Stimulated activated CD8-positive, alpha-beta memory T cell treated with anti-CD3 and anti-CD28 coated beads, Interleukin-7, amount 100 ng/mL, for 24 hours (primary cell): ENCODE results near the gene PPP2R3B.
"Not testable (repeated sequence)": the region's sequence is repeated elsewhere in the genome, so short reads cannot be mapped to it uniquely, and the experiment has no call there.

Experiments used
- DNase-seq: peaks from one replicate; pipeline ENCODE4 v3.0.0-alpha.2; 2020; ENCODE audit warnings: low read depth

The PPP2R3B gene

GRCh38 chrX:337331-337831 is 49.3 kb downstream of the PPP2R3B start:
- no peak for DNase-seq

GRCh38 chrX:336227-336626 is 50.5 kb downstream of the PPP2R3B start:
- DNase-seq, result no peak

DNA sequence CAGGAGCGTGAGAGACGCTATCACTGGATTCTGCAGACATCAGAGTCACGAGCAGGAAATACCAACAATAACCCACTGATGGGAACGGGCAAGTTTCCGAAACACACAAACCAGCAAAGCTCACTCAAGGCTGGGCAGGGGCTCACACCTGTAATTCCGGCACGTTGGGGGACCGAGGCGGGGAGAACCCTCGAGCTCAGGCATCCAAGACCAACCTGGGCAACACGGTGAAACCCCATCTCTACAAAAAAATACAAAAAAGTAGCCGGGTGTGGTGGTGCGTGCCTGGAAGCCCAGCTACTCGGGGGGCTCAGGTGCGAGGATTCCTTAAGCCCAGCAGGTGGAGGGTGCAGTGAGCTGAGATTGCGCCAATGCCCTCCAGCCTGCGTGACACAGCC is 51.0 kb downstream of the PPP2R3B start:
- DNase-seq, result no peak

GRCh38 chrX:334971-335757 is 51.5 kb downstream of the PPP2R3B start:
- DNase-seq, result no peak

DNA sequence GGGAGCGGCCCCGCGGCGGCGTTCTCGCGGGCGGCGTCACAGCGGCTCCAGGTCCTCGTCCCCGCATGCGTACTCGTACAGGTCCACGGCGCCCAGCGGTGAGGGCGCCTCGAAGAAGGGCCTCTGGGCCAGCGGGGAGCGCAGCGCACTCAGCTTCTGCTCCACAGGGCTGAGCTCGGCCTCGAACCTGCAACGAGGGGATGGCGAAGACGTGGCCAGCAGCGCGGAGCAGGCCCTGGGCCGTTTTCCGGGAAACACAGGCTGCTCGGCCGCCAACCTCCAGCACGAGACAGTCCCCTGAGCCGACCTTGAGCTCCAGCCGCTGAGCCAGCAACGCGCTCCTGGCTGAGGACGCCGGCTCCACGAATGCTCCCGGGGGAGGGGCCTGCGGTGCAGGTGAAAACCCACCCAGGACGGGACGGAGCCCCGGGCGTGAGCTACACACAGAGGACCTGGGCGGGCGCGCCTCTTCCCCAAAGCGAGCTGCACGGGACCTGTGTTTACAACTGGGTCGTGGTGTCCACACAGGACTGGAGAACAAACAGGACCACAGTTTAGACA is 52.3 kb downstream of the PPP2R3B start:
- no peak for DNase-seq

DNA sequence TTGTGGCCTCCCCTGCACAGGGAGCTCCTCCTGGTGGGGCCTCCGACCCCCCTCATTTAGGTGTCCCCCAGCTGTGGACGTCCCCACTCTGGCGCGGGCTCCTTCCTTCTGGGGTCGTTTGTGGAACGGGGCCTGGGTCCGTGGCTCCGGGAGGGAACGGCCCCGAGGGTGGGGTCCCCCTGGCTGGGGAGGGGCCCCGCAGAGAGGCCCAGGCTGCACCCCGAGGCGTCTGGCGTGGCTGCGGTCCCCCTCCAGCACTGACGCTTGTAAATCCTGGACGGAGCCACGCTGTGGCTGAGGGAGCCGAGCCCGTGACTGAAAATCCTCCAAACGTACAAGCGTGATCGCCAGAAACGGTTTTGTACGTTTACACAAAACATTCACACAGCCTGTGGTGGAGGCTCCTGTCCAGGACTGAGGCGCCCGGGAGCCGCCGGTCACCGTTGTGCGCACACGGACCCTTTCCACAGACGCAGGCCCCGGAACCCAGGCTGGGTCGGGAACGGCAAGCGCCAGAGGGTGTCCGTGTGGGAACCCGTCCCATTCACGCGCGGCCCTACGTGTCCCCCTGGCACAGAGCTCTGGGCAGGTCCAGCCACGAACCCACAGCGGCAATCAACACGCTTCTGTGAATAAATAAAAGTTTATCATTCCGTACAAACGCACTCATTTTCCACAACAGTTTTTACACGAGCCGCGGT is 52.9 kb downstream of the PPP2R3B start:
- DNase-seq, result no peak

DNA sequence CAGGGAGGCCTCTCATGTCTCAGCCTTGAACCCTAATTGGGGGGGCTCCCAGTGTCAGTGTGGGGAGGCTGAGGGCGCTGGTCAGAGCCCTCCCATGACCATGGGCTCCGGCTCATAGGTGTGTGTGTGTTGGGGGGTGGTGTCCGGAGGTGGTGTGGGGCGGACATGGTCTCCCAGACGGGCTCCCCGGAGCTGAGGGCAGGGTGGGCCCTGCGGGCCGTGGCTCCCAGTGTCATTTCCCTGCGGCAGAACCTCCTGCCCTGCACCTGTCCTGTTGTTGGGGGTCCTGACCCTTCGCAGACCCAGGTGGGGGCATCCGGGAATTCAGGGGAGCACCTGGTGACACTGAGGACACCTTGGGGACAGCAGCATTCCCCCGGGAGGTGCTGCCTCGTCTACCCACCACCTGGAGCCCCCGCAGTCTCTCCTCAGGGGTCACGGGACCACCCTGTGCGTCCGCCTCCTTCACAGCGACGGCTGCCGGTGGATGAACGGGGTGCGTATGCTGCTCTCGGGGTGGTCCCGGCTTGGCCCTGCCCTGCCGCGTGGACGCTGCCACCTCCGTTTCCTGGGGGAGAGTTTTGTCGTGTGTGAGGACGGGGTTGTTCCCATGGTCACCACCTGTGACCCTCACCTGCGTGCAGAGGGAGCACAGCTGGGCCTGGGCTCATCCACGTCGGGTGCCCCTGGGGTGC is 53.6 kb downstream of the PPP2R3B start:
- DNase-seq, result no peak

DNA sequence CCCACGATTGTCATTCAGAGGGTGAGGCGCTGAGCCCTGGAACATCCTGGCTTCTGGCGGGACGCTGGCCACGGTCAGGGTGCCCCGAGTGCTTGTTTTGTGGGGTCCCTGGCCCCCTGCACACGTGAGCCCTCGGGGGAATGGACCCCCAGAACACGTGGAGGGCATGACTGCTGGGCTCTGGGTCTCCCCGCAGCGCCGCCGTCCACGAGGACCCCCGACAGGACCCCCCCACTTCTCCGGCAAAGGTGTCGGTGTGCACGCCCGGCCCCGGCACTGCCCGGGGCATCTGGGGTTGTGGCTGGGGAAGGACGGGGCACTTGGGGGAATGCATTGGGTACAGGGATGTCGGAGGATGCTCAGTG is 54.2 kb downstream of the PPP2R3B start:
- DNase-seq, result no peak

GRCh38 chrX:331825-332495 is 54.7 kb downstream of the PPP2R3B start:
- DNase-seq, result no peak

DNA sequence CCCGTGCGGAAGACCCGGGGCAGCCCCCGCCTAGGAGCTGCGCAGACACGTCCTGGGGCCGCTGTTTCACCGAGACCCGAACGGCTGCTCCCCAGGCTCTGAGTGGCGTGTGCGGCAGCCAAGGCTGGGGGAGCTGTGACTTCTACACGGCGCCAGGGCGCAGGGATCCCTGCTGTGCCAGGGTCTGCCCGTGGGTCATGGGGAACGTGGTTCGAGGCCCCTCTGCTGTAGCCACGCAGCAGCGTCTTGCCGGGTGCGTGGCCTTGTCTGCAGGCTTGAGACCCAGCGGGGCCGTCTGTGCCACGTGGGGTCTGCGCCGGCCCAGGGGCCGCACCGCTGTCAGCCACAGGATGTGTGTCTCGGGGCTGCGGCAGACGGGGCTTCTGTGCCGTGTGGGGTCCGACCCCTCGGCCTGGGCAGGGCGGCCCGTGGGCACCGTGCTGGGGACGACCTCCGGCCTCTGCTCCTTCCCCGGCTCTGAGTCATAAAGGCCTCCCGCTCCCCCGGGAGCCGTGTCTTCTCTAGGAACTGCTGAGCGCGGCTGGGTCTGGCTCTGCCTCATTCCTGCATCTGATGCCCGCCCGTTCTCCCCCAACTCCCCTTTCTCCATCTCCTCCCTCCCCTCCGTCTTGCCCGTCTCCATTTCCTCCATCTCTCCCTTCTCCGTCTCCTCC is 55.4 kb downstream of the PPP2R3B start:
- no peak for DNase-seq

DNA sequence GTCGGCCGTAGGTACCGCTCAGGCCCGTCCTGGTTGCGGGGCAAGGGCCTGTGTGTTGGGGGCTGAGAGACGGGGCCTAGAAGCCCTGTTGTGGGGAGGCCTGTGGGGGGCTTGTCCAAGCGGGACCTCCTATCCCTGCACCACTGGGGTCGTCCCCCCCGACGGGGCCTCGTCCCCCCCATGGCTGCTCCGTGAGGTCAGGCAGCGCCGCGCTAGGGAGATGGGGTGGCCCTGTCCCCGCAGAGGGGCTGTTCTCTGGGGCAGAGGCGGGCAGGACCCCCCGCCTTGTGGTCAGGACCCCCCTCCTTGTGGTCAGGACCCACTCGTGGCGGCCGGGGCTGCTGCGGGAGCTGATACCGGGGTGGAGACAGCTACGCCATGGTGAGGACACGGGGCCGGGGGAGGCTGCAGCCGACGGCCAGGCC is 56.0 kb downstream of the PPP2R3B start:
- DNase-seq, result no peak

- not testable (repeated sequence) for DNase-seq
These were observed 56.5 kb downstream of the PPP2R3B start for GRCh38 chrX:330141-330725.

DNA sequence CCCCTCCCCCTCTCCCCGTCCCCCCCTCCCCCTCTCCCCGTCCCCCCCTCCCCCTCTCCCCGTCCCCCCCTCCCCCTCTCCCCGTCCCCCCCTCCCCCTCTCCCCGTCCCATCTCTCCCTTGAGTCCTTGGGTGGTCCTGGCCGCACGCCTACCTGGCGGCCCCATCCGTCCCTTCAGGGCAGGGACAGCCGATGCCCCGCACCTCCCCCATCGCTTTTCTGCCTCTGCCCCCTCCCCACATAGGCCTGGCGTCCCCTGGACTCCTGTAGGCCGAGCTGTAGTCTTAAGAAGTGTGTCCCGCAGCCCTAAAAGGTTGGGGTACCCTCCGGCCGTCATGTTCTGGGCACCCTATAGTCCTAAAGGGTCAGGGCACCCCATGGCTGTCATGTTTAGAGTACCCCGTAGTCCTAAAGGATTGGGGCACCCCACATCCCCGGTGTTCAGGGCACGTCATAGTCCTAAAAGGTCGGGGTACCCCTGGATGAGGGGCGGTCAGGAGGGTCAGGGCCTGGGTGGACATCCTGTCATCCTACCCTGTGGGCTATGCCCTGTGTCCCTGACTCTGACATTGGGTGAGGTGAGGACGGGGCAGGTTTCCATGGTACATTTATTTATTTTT is 57.3 kb downstream of the PPP2R3B start:
- DNase-seq, result no peak

- DNase-seq, result no peak
These were observed 59.0 kb downstream of the PPP2R3B start for GRCh38 chrX:327660-328126.

GRCh38 chrX:324664-325063 is 62.0 kb downstream of the PPP2R3B start:
- DNase-seq, result not testable (repeated sequence)

- DNase-seq, result no peak
These were observed 62.7 kb downstream of the PPP2R3B start for GRCh38 chrX:323721-324628.

- no peak for DNase-seq
These were observed 66.5 kb downstream of the PPP2R3B start for GRCh38 chrX:320126-320783.

GRCh38 chrX:319579-320125 is 67.1 kb downstream of the PPP2R3B start:
- no peak for DNase-seq
